H7 (cell line): Measurements from ENCODE around the gene ZSWIM5. TPM values are rescaled to one million over a fixed set of nuclear protein-coding genes. Genes with fewer than 3 reads are reported as not detected.
"Not testable (repeated sequence)": the region's sequence is repeated elsewhere in the genome, so short reads cannot be mapped to it uniquely, and the experiment has no call there.

Source experiments
- DNase-seq: peaks from one replicate; pipeline ENCODE4 v3.0.0; 2012
- H3K27me3 ChIP-seq: 2 replicates; pipeline ENCODE4 v1.6.0; 2011; ENCODE audit warnings: mild to moderate bottlenecking, low read length; ENCODE audit not compliant: control insufficient read depth, insufficient read depth
- H3K36me3 ChIP-seq: replicated peaks from 2 replicates; pipeline ENCODE4 v1.5.1; 2011; ENCODE audit warnings: low read length; ENCODE audit not compliant: control insufficient read depth, insufficient read depth
- H3K4me3 ChIP-seq: 2 replicates; pipeline ENCODE4 v1.5.1; 2011; ENCODE audit warnings: low read depth, mild to moderate bottlenecking, control low read depth, low read length, moderate library complexity; ENCODE audit not compliant: insufficient read depth
- total RNA-seq: library from RNA; depleted of rRNA; stranded (reverse); fragments of >200 nt; shearing (Covaris generic); gene quantifications from 2 replicates; pipeline ENCODE4 v1.2.3, GENCODE V29; 2014

ZSWIM5 gene
- total RNA-seq, 1 experiment from 2014 or later = 4.7 TPM

DNA sequence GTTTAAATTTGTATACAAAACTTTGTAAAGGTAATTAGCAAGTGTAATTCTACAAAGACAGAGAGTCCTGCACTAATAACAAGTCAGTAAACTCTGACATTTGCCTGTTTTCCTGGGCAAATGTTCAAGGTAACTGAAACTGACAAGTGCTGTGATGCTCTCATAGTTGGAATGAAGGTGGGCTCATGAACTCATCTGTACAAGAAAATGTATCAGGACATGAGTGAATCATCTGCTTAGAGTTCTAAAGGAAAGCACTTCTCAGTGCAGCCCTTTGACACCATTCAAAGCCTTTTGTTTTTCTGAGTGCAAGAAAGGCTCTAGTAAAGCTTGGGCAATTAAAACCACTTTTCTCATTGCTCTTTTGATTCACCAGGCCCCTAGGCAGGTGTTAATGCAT is 102.9 kb downstream of the ZSWIM5 start:
- DNase-seq = no peak
- H3K27me3 ChIP-seq = no peaks in the 10 kb centered on the region
- no peak overlapping the region for H3K4me3 ChIP-seq
- no peaks in the 10 kb centered on the region for H3K36me3 ChIP-seq

DNA sequence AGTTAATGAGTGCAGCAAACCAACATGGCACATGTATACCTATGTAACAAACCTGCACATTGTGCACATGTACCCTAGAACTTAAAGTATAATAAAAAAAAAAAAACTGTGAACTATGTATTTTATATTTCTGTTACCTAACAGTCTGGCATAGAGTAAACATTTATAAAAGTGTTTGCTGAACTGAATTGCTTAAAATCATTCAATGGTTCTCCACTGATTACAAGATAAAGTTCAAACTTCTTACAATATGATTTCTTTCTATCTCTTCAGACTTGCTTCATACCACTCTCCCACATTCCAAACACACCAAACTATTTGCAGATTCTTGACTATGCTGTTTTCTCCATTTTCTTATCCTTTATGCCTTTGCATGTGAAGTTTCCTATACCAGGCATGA is 104.5 kb downstream of the ZSWIM5 start:
- no peak for DNase-seq
- no peak overlapping the region for H3K4me3 ChIP-seq
- H3K36me3 ChIP-seq = no peaks in the 10 kb centered on the region
- H3K27me3 ChIP-seq = no peaks in the 10 kb centered on the region

DNA sequence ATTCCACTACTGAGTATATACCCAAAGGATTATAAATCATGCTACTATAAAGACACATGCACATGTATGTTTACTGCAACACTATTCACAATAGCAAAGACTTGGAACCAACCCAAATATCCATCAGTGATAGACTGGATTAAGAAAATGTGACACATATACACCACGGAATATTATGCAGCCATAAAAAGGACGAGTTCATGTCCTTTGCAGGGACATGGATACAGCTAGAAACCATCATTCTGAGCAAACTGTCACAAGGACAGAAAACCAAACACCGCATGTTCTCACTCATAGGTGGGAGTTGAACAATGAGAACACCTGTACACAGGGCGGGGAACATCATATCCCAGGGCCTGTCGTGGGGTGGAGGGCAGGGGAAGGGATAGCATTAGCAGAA is 104.9 kb downstream of the ZSWIM5 start:
- H3K4me3 ChIP-seq, H3K36me3 ChIP-seq, H3K27me3 ChIP-seq, DNase-seq: not testable (repeated sequence)

DNA sequence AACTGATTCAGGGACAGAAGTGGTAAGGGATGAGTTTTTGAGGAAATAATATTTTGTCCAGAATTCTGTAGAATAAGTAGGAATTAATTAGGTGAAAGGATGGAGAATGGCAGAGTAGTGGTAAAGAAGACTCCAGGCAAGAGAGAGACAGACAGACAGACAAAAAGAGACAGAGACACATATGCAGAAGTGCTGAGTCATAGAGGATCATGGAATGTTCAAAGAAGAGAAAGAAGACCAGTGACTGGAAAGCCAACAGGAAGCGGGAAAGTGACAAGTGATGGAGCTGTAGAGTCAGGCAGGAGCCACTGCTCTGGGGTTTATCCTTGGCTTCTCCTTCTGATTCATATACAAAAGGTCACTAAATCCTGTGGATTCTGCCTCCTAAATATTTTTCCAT is 108.5 kb downstream of the ZSWIM5 start:
- Histone ChIP-seq H3K36me3 (no peaks in the 10 kb centered on the region), H3K27me3 (no peaks in the 10 kb centered on the region), H3K4me3 (no peak overlapping the region)
- DNase-seq = no peak

DNA sequence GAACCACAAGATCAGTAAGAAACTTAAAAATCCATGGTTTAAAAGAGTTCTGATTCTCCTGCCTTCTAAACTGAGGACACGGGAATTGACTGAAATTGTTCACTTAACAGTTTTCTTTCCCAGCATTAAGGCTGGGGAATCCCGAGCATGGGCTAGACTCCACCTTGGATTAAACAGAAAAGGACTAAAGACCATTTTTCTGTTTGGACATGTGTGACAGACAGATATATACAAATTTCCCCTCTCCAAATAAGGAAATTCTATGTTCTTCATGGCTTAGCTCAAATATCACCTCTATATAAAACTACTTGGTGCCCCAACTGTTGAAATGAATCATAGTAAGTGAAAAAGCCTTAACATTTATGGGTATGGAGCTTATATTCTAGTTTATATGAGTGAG is 109.3 kb downstream of the ZSWIM5 start:
- H3K36me3 ChIP-seq = no peaks in the 10 kb centered on the region
- DNase-seq = no peak
- H3K27me3 ChIP-seq = no peaks in the 10 kb centered on the region
- no peak overlapping the region for H3K4me3 ChIP-seq

DNA sequence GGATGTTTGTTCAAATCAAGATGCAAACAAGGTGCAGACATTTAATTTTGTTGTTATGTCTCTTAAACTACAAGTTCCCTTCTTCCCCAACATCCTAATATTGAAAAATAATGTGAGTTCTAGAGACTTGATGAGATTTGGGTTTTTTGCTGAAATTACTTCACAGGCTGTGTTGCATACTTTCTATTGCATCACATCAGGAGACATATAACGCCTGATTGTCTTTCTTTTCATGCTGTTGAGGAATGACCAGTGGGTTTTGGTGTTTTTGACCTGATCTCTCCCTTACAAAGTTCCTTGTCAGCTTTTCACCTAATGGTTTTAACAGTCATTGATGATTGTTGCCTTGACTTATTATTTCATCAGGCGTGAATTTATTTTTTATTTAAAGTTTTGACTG is 111.0 kb downstream of the ZSWIM5 start:
- H3K27me3 ChIP-seq = no peaks in the 10 kb centered on the region
- no peaks in the 10 kb centered on the region for H3K36me3 ChIP-seq
- no peak overlapping the region for H3K4me3 ChIP-seq
- no peak for DNase-seq

DNA sequence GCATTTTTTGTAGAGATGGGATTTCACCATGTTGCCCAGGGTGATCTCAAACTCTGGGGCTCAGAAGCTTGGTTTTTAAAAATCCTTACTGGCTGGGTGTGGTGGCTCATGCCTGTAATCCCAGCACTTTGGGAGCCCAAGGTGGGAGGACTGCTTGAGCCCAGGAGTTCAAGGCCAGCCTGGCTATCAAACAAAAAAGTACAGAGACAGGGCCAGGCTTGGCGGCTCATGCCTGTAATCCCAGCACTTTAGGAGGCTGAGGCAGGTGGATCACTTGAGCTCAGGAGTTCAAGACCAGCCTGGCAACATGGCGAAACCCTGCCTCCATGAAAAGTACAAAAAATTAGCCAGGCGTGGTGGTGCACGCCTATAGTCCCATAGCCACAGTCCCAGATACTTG is 112.0 kb downstream of the ZSWIM5 start:
- not testable (repeated sequence) for H3K36me3 ChIP-seq, H3K27me3 ChIP-seq, DNase-seq, H3K4me3 ChIP-seq

DNA sequence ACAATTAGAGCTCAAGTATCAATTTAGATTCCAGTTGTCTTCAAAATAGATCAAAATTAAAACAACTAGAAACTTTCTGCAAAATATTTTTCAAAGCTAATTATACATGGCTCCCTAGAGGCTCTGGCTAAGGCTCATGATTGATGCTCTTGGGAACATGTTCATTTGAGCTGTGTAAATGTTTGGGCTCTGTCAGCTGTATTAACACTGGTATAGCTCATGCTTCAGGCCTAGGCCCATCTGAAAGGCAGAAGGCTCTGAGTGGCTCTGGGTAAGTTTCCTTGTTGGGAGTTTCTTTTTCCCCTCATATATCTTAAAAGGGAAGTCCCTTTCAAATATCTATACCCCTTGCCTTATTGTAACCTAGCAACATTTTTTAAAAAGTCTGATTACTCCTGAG is 113.1 kb downstream of the ZSWIM5 start:
- H3K27me3 ChIP-seq = no peaks in the 10 kb centered on the region
- no peak overlapping the region for H3K4me3 ChIP-seq
- no peak for DNase-seq

DNA sequence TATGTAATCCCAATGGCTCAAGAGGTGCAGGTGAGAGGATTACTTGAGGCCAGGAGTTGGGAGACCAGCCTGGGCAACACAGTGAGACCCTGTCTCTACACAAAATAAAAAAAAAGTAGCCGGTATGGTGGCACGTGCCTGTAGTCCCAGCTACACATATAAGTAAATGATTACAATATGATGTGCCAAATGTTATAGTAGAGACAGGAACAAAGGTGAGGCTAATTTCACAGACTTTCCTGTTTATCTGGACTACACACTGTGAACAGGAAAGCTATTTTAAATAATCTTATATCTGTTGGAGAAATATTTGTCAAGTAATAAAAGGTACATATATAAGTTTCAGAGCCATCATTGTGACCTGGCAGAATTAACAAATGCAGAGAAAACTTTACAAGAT is 116.7 kb downstream of the ZSWIM5 start:
- DNase-seq = no peak
- H3K4me3 ChIP-seq = no peak overlapping the region
- no peaks in the 10 kb centered on the region for H3K27me3 ChIP-seq
- no peaks in the 10 kb centered on the region for H3K36me3 ChIP-seq

More for the DNA sequence above, 113.1 kb downstream of the ZSWIM5 start:
- H3K36me3 ChIP-seq = no peaks in the 10 kb centered on the region

DNA sequence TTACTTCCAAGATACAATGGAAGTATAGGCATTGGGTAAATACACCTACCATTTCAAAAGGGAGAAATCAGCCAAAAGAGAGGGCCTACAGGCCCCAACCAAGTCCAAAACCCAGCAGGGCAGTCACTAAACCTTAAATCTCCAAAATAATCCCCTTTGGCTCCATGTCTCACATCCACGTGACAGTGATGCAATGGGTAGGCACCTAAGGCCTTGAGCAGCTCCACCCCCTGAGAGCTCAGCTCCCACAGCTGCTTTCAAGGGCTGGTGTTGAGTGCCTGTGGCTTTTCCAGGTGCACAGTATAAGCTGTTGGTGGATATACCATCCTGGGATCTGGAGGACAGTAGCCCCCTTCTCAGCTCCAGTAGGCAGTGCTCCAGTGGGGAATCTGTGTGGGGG is 121.8 kb downstream of the ZSWIM5 start:
- H3K4me3 ChIP-seq = no peak overlapping the region

DNA sequence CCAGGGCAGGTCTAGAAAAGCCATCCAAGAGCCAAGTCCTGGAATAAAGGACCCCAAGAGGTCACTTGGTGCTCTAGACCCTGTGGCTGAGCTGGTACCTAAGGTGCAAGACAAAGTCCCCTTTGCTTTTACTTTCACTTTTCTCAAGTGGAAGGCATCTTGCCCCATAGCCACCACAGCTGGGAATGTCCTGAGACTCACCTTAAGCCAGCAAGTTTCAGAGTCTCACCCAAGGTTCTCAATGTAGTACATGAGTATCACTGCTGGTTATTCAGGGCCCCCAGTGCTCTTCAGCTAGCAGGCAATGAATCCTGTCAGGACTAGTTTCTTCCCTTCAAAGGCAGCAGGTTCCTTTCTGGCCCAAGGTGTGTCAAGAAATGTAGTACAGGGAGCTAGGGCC is 126.9 kb downstream of the ZSWIM5 start:
- Histone ChIP-seq H3K4me3 (no peak overlapping the region), H3K36me3 (no peaks in the 10 kb centered on the region), H3K27me3 (no peaks in the 10 kb centered on the region)
- DNase-seq = no peak

More for the DNA sequence above, 121.8 kb downstream of the ZSWIM5 start:
- no peak for DNase-seq
- Histone ChIP-seq H3K27me3 (no peaks in the 10 kb centered on the region), H3K36me3 (no peaks in the 10 kb centered on the region)

DNA sequence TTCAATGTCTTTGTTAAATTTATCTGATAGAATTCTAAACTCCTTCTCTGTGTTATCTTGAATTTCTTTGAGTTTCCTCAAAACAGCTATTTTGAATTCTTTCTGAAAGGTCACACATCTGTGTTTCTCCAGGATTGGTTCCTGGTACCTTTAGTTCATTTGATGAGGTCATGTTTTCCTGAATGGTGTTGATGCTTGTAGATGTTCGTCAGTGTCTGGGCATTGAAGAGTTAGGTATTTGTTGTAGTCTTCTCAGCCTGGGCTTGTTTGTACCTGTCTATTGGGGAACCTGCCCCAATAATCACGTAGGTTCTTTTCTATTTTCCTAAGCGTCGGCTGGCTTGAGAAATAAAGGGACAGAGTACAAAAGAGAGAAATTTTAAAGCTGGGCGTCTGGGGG is 129.4 kb downstream of the ZSWIM5 start:
- DNase-seq, H3K4me3 ChIP-seq: not testable (repeated sequence)

DNA sequence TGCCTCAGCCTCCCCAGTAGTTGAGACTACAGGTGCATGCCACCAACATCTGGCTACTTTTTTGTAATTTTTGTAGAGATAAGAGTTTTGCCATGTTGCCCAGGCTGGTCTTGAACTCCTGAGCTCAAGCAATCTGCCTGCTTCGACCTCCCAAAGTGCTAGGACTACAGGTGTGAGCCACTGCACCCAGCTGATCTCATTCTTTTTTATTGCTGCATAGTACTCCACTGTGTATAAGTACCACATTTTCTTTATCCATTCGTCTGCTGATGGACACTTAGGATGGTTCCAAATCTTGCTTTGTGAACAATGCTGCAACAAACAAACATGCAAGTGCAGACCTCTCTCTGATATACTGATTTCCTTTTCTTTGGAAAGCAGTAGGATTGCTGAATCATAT is 134.8 kb downstream of the ZSWIM5 start:
- no peak for DNase-seq
- H3K4me3 ChIP-seq = no peak overlapping the region
- no peaks in the 10 kb centered on the region for H3K36me3 ChIP-seq
- H3K27me3 ChIP-seq = no peaks in the 10 kb centered on the region

More for the DNA sequence above, 129.4 kb downstream of the ZSWIM5 start:
- H3K36me3 ChIP-seq, H3K27me3 ChIP-seq: not testable (repeated sequence)

DNA sequence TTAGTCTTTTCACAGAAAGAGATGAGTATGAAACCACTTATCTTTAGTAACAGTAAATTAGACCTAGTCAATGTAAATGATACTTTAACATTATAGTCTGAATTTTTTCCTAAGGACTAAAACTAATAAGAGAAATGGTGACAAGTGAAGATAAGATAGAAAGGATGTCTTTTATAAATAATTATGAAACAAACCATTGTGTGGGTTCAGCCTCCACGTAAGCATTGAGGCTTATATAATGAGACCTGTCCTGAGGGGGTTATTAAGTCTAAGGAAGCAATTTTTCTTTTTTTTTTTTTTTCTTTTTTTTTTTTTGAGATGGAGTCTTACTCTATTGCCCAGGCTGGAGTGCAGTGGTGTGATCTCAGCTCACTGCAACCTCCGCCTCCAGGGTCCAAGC is 138.6 kb downstream of the ZSWIM5 start:
- Histone ChIP-seq H3K27me3 (no peaks in the 10 kb centered on the region), H3K4me3 (no peak overlapping the region), H3K36me3 (no peaks in the 10 kb centered on the region)
- DNase-seq = no peak

DNA sequence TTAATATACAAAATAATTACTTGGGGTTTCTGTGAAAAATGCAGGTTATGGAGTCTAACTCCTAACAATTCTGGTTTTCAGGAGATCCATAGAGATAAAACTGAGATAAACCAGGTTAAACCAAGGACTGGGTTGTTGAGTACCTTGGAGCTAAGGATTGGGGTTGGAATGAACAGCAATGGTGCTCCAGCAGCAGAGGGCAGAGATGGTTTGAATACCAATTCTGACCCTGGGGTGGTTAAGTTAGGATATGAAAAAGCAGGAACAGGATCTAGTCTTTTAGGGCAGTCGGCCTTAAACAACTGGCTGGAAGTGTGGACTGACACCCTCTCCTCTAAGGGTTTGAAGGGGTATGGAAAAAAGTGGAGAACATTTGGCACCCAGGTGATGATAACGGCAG is 141.3 kb downstream of the ZSWIM5 start:
- no peak overlapping the region for H3K4me3 ChIP-seq
- no peak for DNase-seq
- no peaks in the 10 kb centered on the region for H3K36me3 ChIP-seq
- no peaks in the 10 kb centered on the region for H3K27me3 ChIP-seq

DNA sequence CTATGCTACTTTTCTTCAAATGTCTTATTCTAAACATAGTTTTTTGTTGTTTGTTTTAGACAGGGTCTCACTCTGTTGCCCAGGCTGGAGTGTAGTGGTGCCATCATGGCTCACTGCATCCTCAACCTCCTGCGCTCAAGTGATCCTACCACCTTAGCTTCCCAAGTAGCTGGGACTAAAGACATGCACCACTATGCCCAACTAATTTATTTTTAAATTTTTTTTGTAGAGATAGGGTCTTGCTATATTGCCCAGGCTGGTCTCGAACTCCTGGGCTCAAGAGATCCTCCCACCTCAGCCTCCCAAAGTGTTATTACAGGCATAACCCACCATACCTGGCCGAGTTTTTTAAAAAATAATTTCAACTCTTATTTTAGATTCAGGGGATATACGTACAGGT is 143.9 kb downstream of the ZSWIM5 start:
- DNase-seq, H3K27me3 ChIP-seq, H3K4me3 ChIP-seq, H3K36me3 ChIP-seq: not testable (repeated sequence)
